Sigmoid colon (tissue), 7 donors: ENCODE measurements around the gene UBR3. TPM values are rescaled to one million over a fixed set of nuclear protein-coding genes. Genes with fewer than 3 reads are reported as not detected.

Experiments
- DNase-seq: peaks from one replicate; pipeline ENCODE4 v3.0.0-alpha.2; 2019
- H3K27ac ChIP-seq, 4 donors: fragments of 200-600 bp; sonication (generic); one replicate each; pipeline ENCODE4 v1.5.1; 2016 to 2019; ENCODE audit warnings: mild to moderate bottlenecking in 1 of 4
- H3K27me3 ChIP-seq, 3 donors: fragments of 200-600 bp; sonication (generic); one replicate each; pipeline ENCODE4 v1.5.1; 2019; ENCODE audit warnings: mild to moderate bottlenecking in 1 of 3
- H3K36me3 ChIP-seq, 4 donors: fragments of 200-600 bp; sonication (generic); one replicate each; pipeline ENCODE4 v1.5.1; 2016 to 2019
- H3K4me1 ChIP-seq, 4 donors: fragments of 200-600 bp; sonication (generic); one replicate each; pipeline ENCODE4 v1.5.1; 2017 to 2019
- H3K4me3 ChIP-seq, 4 donors: fragments of 200-600 bp; sonication (generic); one replicate each; pipeline ENCODE4 v1.5.1; 2017 to 2019; ENCODE audit warnings: mild to moderate bottlenecking in 2 of 4, moderate library complexity in 1 of 4
- H3K9me3 ChIP-seq, 4 donors: fragments of 200-600 bp in 3 of 4; sonication (generic) in 3 of 4; one replicate each; pipeline versions ENCODE4 v1.5.1 to v1.6.1; 2013 to 2019
- CTCF ChIP-seq, 4 experiments: fragments of 450-650 bp in 3 of 4; fragments of 200-600 bp in 1 of 4; IDR thresholded peaks; one replicate each; pipeline ENCODE4 v1.5.1; 2016 to 2019; ENCODE audit warnings: antibody characterized with exemption in 4 of 4, mild to moderate bottlenecking in 3 of 4, moderate library complexity in 2 of 4
- EP300 ChIP-seq, 4 donors: sonication (generic); formaldehyde crosslinking; IDR thresholded peaks; one replicate each; pipeline ENCODE4 v1.6.1; 2017; ENCODE audit warnings: antibody characterized with exemption in 4 of 4
- POLR2A ChIP-seq, 2 donors: fragments of 450-650 bp; IDR thresholded peaks; one replicate each; pipeline ENCODE4 v1.6.1; 2016; ENCODE audit warnings: antibody characterized with exemption in 2 of 2, mild to moderate bottlenecking in 2 of 2, moderate library complexity in 2 of 2
- POLR2AphosphoS5 ChIP-seq, 4 donors: sonication (generic); formaldehyde crosslinking; IDR thresholded peaks; one replicate each; pipeline ENCODE4 v1.6.1; 2017; ENCODE audit warnings: antibody characterized with exemption in 4 of 4
- WGBS, 2 donors: extraction: QIAGEN DNeasy Blood & Tissue Kit; methylation state at CpG; one replicate each; pipeline ENCODE4 v1.1.7; 2013; 5-methylcytosine and 5-hydroxymethylcytosine counted together
- intact Hi-C: fragments of 100-400 bp; cut with DNase I; formaldehyde crosslinking; loops from one replicate; pipeline ENCODE4 v1.15.1; 2023
- polyA plus RNA-seq, 3 donors: library from polyadenylated mRNA; stranded (reverse); fragments of 200-250 nt; gene quantifications; one replicate each; pipeline ENCODE4 v1.2.3, GENCODE V29; 2013
- total RNA-seq, 4 donors: library from RNA; depleted of rRNA; stranded (reverse); fragments of >200 nt; gene quantifications; one replicate each; pipeline ENCODE4 v1.1.0, GENCODE V29; 2016
- donor health status: healthy with polysubstance abuse.
- donor health status: Bipolar disorder and iron deficiency.
- donor health status: healthy.

UBR3 gene
- total and polyA plus RNA-seq, 7 donors, result 4.2 to 101 (median 63.3) TPM

DNA sequence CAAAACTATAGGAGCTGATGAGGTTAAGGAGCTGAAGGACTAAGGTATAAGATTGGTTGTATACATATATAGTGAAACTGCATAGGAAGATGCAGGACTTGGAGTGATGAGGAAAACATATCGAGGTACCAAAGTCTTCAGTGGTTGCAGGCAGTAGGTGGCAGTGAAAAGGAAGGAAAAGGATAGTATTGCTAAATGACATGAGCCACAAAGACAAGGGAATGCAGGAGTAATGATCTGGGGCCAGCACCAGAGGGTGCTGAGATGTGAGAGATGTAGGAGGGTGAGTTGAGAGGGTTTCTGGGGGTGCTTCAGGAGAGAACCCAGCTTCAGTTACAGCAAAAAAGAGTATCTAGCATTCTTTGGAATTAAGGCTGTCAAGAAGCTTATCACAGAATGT, 178.4 kb downstream of the UBR3 start:
- Histone ChIP-seq H3K4me3 (no peak overlapping the region), H3K27me3 (no peaks in the 10 kb centered on the region), H3K4me1 (no peaks in the 10 kb centered on the region), H3K36me3 (peaks cover 5 to 43% (median 9%) of the 10 kb centered on the region in 4 donors), H3K9me3 (no peaks in the 10 kb centered on the region), H3K27ac (no peak overlapping the region)
- intact Hi-C loops, result no loop called here
- no peak for DNase-seq
- TF ChIP-seq POLR2A (IDR thresholded peaks at IDR 0.05) (no peak), EP300 (IDR thresholded peaks at IDR 0.05) (no peak), POLR2AphosphoS5 (IDR thresholded peaks at IDR 0.05) (no peak), CTCF (IDR thresholded peaks at IDR 0.05) (no peak)
- WGBS, 2 donors, result 77 to 90% methylated on average over 1 of the region's 1 CpG

- no peaks in the 10 kb centered on the region for H3K9me3 ChIP-seq
Measured at GRCh38 chr2:170006587-170007325, 179.5 kb downstream of the UBR3 start.

DNA sequence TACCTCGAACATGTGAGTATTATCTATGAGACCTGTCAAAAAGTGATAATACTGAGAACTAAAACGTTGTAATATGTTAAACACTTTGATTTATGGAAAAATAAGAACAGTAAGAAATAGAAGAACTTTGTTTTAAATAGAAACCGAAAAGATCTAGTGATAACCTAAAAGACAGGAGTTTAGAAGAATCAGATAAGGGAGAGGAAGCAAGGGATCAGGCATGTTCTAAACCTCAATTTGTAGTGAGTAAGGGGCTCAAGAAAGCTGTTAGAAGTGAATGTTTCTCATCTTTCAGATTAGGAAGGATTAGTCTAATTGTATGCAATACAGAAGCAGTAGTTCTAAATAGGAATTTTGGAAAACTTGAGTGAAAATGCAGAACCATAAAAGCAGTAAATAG, 182.0 kb downstream of the UBR3 start:
- H3K27ac ChIP-seq, result no peak overlapping the region
- TF ChIP-seq CTCF (IDR thresholded peaks at IDR 0.05) (no peak), POLR2AphosphoS5 (IDR thresholded peaks at IDR 0.05) (no peak)
- intact Hi-C loops, result no loop called here
- DNase-seq, result no peak
- no peaks in the 10 kb centered on the region for H3K4me1 ChIP-seq
- H3K27me3 ChIP-seq, result no peaks in the 10 kb centered on the region
- no peaks in the 10 kb centered on the region for H3K9me3 ChIP-seq
- H3K4me3 ChIP-seq, result no peak overlapping the region
- peaks cover 0 to 27% (median 3%) of the 10 kb centered on the region in 4 donors for H3K36me3 ChIP-seq
- WGBS, 2 donors, result 86 to 87% methylated on average over 3 of the region's 3 CpGs

More at GRCh38 chr2:170006587-170007325, 179.5 kb downstream of the UBR3 start:
- Histone ChIP-seq H3K27me3 (no peaks in the 10 kb centered on the region), H3K36me3 (peaks cover 5 to 37% (median 9%) of the 10 kb centered on the region in 4 donors), H3K4me1 (no peaks in the 10 kb centered on the region), H3K27ac (no peak overlapping the region), H3K4me3 (no peak overlapping the region)
- intact Hi-C loops, result no loop called here
- no peak for DNase-seq
- TF ChIP-seq POLR2AphosphoS5 (IDR thresholded peaks at IDR 0.05) (no peak), POLR2A (IDR thresholded peaks at IDR 0.05) (no peak), CTCF (IDR thresholded peaks at IDR 0.05) (no peak), EP300 (IDR thresholded peaks at IDR 0.05) (no peak)
- 87% methylated on average over 8 of the region's 8 CpGs for WGBS, 2 donors

- no peak for TF ChIP-seq EP300 (IDR thresholded peaks at IDR 0.05)
- no peak for TF ChIP-seq CTCF (IDR thresholded peaks at IDR 0.05)
- TF ChIP-seq POLR2A (IDR thresholded peaks at IDR 0.05), result no peak
- no peak for TF ChIP-seq POLR2AphosphoS5 (IDR thresholded peaks at IDR 0.05)
- H3K9me3 ChIP-seq, result no peaks in the 10 kb centered on the region
- no peak for DNase-seq
- H3K4me3 ChIP-seq, result no peak overlapping the region
- WGBS, 2 donors, result 90 to 93% methylated on average over 4 of the region's 4 CpGs
- H3K27ac ChIP-seq, result no peak overlapping the region
- peaks cover 0 to 13% (median 0%) of the 10 kb centered on the region in 4 donors for H3K36me3 ChIP-seq
- intact Hi-C loops, result no loop called here
- peaks cover 0 to 9% (median 2%) of the 10 kb centered on the region in 4 donors for H3K4me1 ChIP-seq
- no peaks in the 10 kb centered on the region for H3K27me3 ChIP-seq
Measured at GRCh38 chr2:170012773-170013172, 185.5 kb downstream of the UBR3 start.
